Left ventricle myocardium inferior (tissue), 1 donor: Measurements from ENCODE around the gene ECHDC3. TPM values are rescaled to one million over a fixed set of nuclear protein-coding genes. Genes with fewer than 3 reads are reported as not detected.

Source experiments
- DNase-seq: peaks from one replicate; pipeline ENCODE4 v3.0.0-alpha.2; 2020
- H3K27ac ChIP-seq: fragments of 200-600 bp; replicated peaks from 2 replicates; pipeline ENCODE4 v1.8.0; 2021
- H3K27me3 ChIP-seq: fragments of 200-600 bp; 2 replicates; pipeline ENCODE4 v1.8.0; 2021; ENCODE audit warnings: low read depth
- H3K36me3 ChIP-seq: fragments of 200-600 bp; 2 replicates; pipeline ENCODE4 v1.8.0; 2021
- H3K4me1 ChIP-seq: fragments of 200-600 bp; 2 replicates; pipeline ENCODE4 v1.8.0; 2021
- H3K4me3 ChIP-seq: fragments of 200-600 bp; 2 replicates; pipeline ENCODE4 v1.8.0; 2021; ENCODE audit warnings: mild to moderate bottlenecking, moderate library complexity
- H3K9me3 ChIP-seq: fragments of 200-600 bp; replicated peaks from 2 replicates; pipeline ENCODE4 v1.8.0; 2021
- CTCF ChIP-seq: fragments of 200-600 bp; IDR thresholded peaks from 2 replicates; pipeline ENCODE4 v1.8.0; 2021; ENCODE audit warnings: antibody characterized with exemption, mild to moderate bottlenecking, borderline replicate concordance
- intact Hi-C: fragments of 100-400 bp; cut with micrococcal nuclease; formaldehyde crosslinking; loops from one replicate; pipeline ENCODE4 v1.11.0; 2022
- long read RNA-seq: library from polyadenylated mRNA; unstranded; transcript quantifications from one replicate; pipeline ENCODE4 v2.0.0, GENCODE V29; 2021
- total RNA-seq: library from RNA; stranded (reverse); fragmentation: NEBNext Ultra II Directional; extraction: Animal tissue kit (Norgen Biotek cat#: 25700); gene quantifications from one replicate; pipeline ENCODE4 v1.2.1, GENCODE V29; 2021
- donor health status: DM: no; HTN: yes; CAD: no; lungs with severe emphysema.

The ECHDC3 gene
- 88.5 TPM for total RNA-seq
- long read RNA-seq, transcript ECHDC3-201 (5 exons, 1,649 nt) = major isoform, 211 of 305 reads
- long read RNA-seq, partial matches to known transcripts = 59 of 305 reads
- long read RNA-seq, other reads (novel, unspliced or antisense) = 34 of 305 reads

- no peaks in the 10 kb centered on the region for H3K9me3 ChIP-seq
- TF ChIP-seq CTCF = no peak
- peaks cover 13% of the 10 kb centered on the region for H3K27me3 ChIP-seq
- DNase-seq = peak; percentile 79
- peak within 1 kb of the TSS; percentile 76 for H3K4me3 ChIP-seq
- peak within 1 kb of the TSS; percentile 94 for H3K27ac ChIP-seq
- peaks cover 53% of the 10 kb centered on the region for H3K4me1 ChIP-seq
- intact Hi-C loops = no loop called here
- H3K36me3 ChIP-seq = no peaks in the 10 kb centered on the region
These were observed at the start of gene ECHDC3 for GRCh38 chr10:11742009-11742778. ECHDC3 (plus strand) TSS chr10:11742382; CDS start chr10:11742577, 195 bp downstream.

GRCh38 chr10:11693376-11693775 is 48.8 kb upstream of the ECHDC3 start:
- Histone ChIP-seq H3K36me3 (no peaks in the 10 kb centered on the region), H3K27me3 (peaks cover 10% of the 10 kb centered on the region), H3K27ac (no peak overlapping the region), H3K4me1 (peaks cover 4% of the 10 kb centered on the region), H3K4me3 (no peak overlapping the region), H3K9me3 (no peaks in the 10 kb centered on the region)
- TF ChIP-seq CTCF = no peak
- intact Hi-C loops = no loop called here
- DNase-seq = no peak

- TF ChIP-seq CTCF = no peak
- no peak for DNase-seq
These were observed 46.4 kb upstream of the ECHDC3 start for GRCh38 chr10:11695779-11696178.

GRCh38 chr10:11697718-11698527 is 44.3 kb upstream of the ECHDC3 start:
- Histone ChIP-seq H3K36me3 (no peaks in the 10 kb centered on the region), H3K27me3 (no peaks in the 10 kb centered on the region), H3K9me3 (no peaks in the 10 kb centered on the region), H3K27ac (no peak overlapping the region), H3K4me3 (no peak overlapping the region), H3K4me1 (no peaks in the 10 kb centered on the region)
- intact Hi-C loops = no loop called here
- no peak for DNase-seq
- TF ChIP-seq CTCF = no peak

More at GRCh38 chr10:11695779-11696178, 46.4 kb upstream of the ECHDC3 start:
- Histone ChIP-seq H3K4me3 (no peak overlapping the region), H3K9me3 (no peaks in the 10 kb centered on the region), H3K27me3 (peaks cover 10% of the 10 kb centered on the region), H3K36me3 (no peaks in the 10 kb centered on the region), H3K4me1 (peaks cover 4% of the 10 kb centered on the region), H3K27ac (no peak overlapping the region)
- intact Hi-C loops = no loop called here

GRCh38 chr10:11698691-11699549 is 43.3 kb upstream of the ECHDC3 start:
- Histone ChIP-seq H3K4me1 (no peaks in the 10 kb centered on the region), H3K9me3 (no peaks in the 10 kb centered on the region), H3K4me3 (no peak overlapping the region), H3K27ac (no peak overlapping the region), H3K36me3 (no peaks in the 10 kb centered on the region), H3K27me3 (no peaks in the 10 kb centered on the region)
- DNase-seq = no peak
- intact Hi-C loops = no loop called here
- no peak for TF ChIP-seq CTCF
